Urothelium cell line (cell line): ENCODE measurements around the gene GAS7.
A peak's percentile ranks its signal among the peaks of the same experiment; 100 is the strongest.
"Not testable (repeated sequence)": the region's sequence is repeated elsewhere in the genome, so short reads cannot be mapped to it uniquely, and the experiment has no call there.

Experiments
- DNase-seq: peaks from one replicate; pipeline ENCODE4 v3.0.0; 2011; ENCODE audit warnings: low spot score, mixed read lengths
- FAIRE-seq: peaks from 2 replicates; lab custom pipeline; 2011; peaks lifted over from hg19 to GRCh38; lab: Jason Lieb, UNC

The GAS7 gene

GRCh38 chr17:10115536-10115932 lies 82.9 kb downstream of the GAS7 start:
- DNase-seq (no peak), FAIRE-seq (no peak)

GRCh38 chr17:10114931-10115535 lies 83.4 kb downstream of the GAS7 start:
- peak; percentile 83 for DNase-seq
- FAIRE-seq, result no peak

- DNase-seq (no peak), FAIRE-seq (no peak)
These were observed 85.4 kb downstream of the GAS7 start for GRCh38 chr17:10112962-10113361.

GRCh38 chr17:10111907-10112452 lies 86.4 kb downstream of the GAS7 start:
- no peak for DNase-seq

GRCh38 chr17:10109146-10109545 lies 89.3 kb downstream of the GAS7 start:
- FAIRE-seq (no peak), DNase-seq (no peak)

More at GRCh38 chr17:10111907-10112452, 86.4 kb downstream of the GAS7 start:
- no peak for FAIRE-seq

GRCh38 chr17:10107316-10108165 lies 90.9 kb downstream of the GAS7 start:
- DNase-seq, result no peak
- FAIRE-seq, result no peak

- DNase-seq (no peak), FAIRE-seq (no peak)
These were observed 92.3 kb downstream of the GAS7 start for GRCh38 chr17:10106067-10106466.

- DNase-seq (no peak), FAIRE-seq (no peak)
These were observed 92.8 kb downstream of the GAS7 start for GRCh38 chr17:10105513-10106001.

GRCh38 chr17:10103712-10104111 lies 94.7 kb downstream of the GAS7 start:
- no peak for DNase-seq
- FAIRE-seq, result no peak

- DNase-seq (no peak), FAIRE-seq (no peak)
These were observed 95.6 kb downstream of the GAS7 start for GRCh38 chr17:10102817-10103216.

GRCh38 chr17:10099051-10099571 lies 99.3 kb downstream of the GAS7 start:
- DNase-seq, result no peak
- FAIRE-seq, result no peak

GRCh38 chr17:10096596-10096995 lies 101.8 kb downstream of the GAS7 start:
- no peak for FAIRE-seq

GRCh38 chr17:10095295-10095694 lies 103.1 kb downstream of the GAS7 start:
- FAIRE-seq, DNase-seq: not testable (repeated sequence)

More at GRCh38 chr17:10096596-10096995, 101.8 kb downstream of the GAS7 start:
- DNase-seq, result no peak

GRCh38 chr17:10094797-10095196 lies 103.6 kb downstream of the GAS7 start:
- FAIRE-seq (no peak), DNase-seq (no peak)

GRCh38 chr17:10092595-10092994 lies 105.8 kb downstream of the GAS7 start:
- no peak for DNase-seq
- FAIRE-seq, result no peak

GRCh38 chr17:10091046-10091445 lies 107.4 kb downstream of the GAS7 start:
- FAIRE-seq (no peak), DNase-seq (no peak)

GRCh38 chr17:10089196-10089804 lies 109.1 kb downstream of the GAS7 start:
- FAIRE-seq, result no peak
- no peak for DNase-seq

GRCh38 chr17:10088444-10088843 lies 110.0 kb downstream of the GAS7 start:
- FAIRE-seq (no peak), DNase-seq (no peak)

- FAIRE-seq, result no peak
- DNase-seq, result no peak
These were observed 111.1 kb downstream of the GAS7 start for GRCh38 chr17:10087355-10087754.

GRCh38 chr17:10083864-10084263 lies 114.5 kb downstream of the GAS7 start:
- FAIRE-seq (no peak), DNase-seq (no peak)

GRCh38 chr17:10082795-10083194 lies 115.6 kb downstream of the GAS7 start:
- DNase-seq (no peak), FAIRE-seq (no peak)
